ENCODE measurements around the gene OR56A5.

DNA sequence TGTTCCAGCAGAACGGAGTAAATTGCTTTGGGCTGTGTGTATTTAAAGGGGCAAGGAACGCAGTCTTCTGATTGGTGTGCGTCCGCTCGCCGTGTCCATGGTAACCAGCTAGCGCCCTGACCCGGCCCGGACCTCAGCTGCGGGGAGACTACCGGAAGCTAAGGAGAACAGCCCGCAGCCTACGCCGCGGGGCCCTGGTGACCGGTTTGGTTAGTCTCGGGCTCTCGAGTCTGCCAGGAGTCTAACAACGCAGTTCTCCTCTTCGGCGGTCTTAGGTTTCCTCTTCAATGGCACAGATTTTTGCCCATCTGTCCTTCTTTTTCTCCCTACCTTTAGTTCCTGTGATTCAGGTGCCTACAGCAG lies 29.7 kb downstream of the OR56A5 start:
- TF ChIP-seq, protein P1, sequence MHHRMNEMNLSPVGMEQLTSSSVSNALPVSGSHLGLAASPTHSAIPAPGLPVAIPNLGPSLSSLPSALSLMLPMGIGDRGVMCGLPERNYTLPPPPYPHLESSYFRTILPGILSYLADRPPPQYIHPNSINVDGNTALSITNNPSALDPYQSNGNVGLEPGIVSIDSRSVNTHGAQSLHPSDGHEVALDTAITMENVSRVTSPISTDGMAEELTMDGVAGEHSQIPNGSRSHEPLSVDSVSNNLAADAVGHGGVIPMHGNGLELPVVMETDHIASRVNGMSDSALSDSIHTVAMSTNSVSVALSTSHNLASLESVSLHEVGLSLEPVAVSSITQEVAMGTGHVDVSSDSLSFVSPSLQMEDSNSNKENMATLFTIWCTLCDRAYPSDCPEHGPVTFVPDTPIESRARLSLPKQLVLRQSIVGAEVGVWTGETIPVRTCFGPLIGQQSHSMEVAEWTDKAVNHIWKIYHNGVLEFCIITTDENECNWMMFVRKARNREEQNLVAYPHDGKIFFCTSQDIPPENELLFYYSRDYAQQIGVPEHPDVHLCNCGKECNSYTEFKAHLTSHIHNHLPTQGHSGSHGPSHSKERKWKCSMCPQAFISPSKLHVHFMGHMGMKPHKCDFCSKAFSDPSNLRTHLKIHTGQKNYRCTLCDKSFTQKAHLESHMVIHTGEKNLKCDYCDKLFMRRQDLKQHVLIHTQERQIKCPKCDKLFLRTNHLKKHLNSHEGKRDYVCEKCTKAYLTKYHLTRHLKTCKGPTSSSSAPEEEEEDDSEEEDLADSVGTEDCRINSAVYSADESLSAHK (tag by site-specific recombination; IDR thresholded peaks at IDR 0.05): no peak
- TF ChIP-seq, protein P2, sequence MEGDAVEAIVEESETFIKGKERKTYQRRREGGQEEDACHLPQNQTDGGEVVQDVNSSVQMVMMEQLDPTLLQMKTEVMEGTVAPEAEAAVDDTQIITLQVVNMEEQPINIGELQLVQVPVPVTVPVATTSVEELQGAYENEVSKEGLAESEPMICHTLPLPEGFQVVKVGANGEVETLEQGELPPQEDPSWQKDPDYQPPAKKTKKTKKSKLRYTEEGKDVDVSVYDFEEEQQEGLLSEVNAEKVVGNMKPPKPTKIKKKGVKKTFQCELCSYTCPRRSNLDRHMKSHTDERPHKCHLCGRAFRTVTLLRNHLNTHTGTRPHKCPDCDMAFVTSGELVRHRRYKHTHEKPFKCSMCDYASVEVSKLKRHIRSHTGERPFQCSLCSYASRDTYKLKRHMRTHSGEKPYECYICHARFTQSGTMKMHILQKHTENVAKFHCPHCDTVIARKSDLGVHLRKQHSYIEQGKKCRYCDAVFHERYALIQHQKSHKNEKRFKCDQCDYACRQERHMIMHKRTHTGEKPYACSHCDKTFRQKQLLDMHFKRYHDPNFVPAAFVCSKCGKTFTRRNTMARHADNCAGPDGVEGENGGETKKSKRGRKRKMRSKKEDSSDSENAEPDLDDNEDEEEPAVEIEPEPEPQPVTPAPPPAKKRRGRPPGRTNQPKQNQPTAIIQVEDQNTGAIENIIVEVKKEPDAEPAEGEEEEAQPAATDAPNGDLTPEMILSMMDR (tag by site-specific recombination; IDR thresholded peaks at IDR 0.05): no peak

Measured in HEK293 (cell line).